HG02943 (cell line): ENCODE data around the gene UBE2G1.
"Not testable (repeated sequence)": the region's sequence is repeated elsewhere in the genome, so short reads cannot be mapped to it uniquely, and the experiment has no call there.

Experiments
- ATAC-seq: cut with Tn5 transposase; IDR thresholded peaks from one replicate; pipeline ENCODE4 v1.9.1; 2021; ENCODE audit warnings: mild to moderate bottlenecking, low read depth, moderate library complexity; ENCODE audit not compliant: unreplicated experiment

UBE2G1 gene

GRCh38 chr17:4375796-4376440 lies 9.4 kb upstream of the UBE2G1 start:
- not testable (repeated sequence) for ATAC-seq

GRCh38 chr17:4375039-4375748 lies 8.7 kb upstream of the UBE2G1 start:
- peak; percentile 62 for ATAC-seq

GRCh38 chr17:4369557-4370230 lies 3.2 kb upstream of the UBE2G1 start:
- no peak for ATAC-seq

- no peak for ATAC-seq
Observed at GRCh38 chr17:4368341-4368740, 1.9 kb upstream of the UBE2G1 start.

GRCh38 chr17:4367177-4367576 lies 702 bp upstream of the UBE2G1 start:
- ATAC-seq: not testable (repeated sequence)

GRCh38 chr17:4365628-4366326 lies 698 bp downstream of the UBE2G1 start:
- peak; percentile 9 for ATAC-seq

- peak; percentile 56 for ATAC-seq
Observed at GRCh38 chr17:4365103-4365627, 1.3 kb downstream of the UBE2G1 start.

GRCh38 chr17:4364622-4365041 lies 1.8 kb downstream of the UBE2G1 start:
- ATAC-seq: no peak

- no peak for ATAC-seq
Observed at GRCh38 chr17:4362141-4362540, 4.3 kb downstream of the UBE2G1 start.

GRCh38 chr17:4358154-4358553 lies 8.3 kb downstream of the UBE2G1 start:
- no peak for ATAC-seq

- no peak for ATAC-seq
Observed at GRCh38 chr17:4357671-4358070, 8.8 kb downstream of the UBE2G1 start.

GRCh38 chr17:4357030-4357628 lies 9.3 kb downstream of the UBE2G1 start:
- ATAC-seq: no peak

GRCh38 chr17:4354862-4355514 lies 11.5 kb downstream of the UBE2G1 start:
- ATAC-seq: no peak

- ATAC-seq: no peak
Observed at GRCh38 chr17:4354206-4354605, 12.3 kb downstream of the UBE2G1 start.

GRCh38 chr17:4350214-4350613 lies 16.3 kb downstream of the UBE2G1 start:
- ATAC-seq: not testable (repeated sequence)

GRCh38 chr17:4345581-4346252 lies 20.8 kb downstream of the UBE2G1 start:
- no peak for ATAC-seq

GRCh38 chr17:4344926-4345325 lies 21.5 kb downstream of the UBE2G1 start:
- ATAC-seq: no peak

- no peak for ATAC-seq
Observed at GRCh38 chr17:4342535-4342934, 23.9 kb downstream of the UBE2G1 start.

- no peak for ATAC-seq
Observed at GRCh38 chr17:4341616-4341977, 24.9 kb downstream of the UBE2G1 start.
